Medulla oblongata (tissue), 1 donor: ENCODE measurements around the gene TTC38.
"Not testable (repeated sequence)": the region's sequence is repeated elsewhere in the genome, so short reads cannot be mapped to it uniquely, and the experiment has no call there.

Experiments
- DNase-seq: peaks from one replicate; pipeline ENCODE4 v3.0.0-alpha.2; 2015; ENCODE audit errors: extremely low spot score

The TTC38 gene

DNA sequence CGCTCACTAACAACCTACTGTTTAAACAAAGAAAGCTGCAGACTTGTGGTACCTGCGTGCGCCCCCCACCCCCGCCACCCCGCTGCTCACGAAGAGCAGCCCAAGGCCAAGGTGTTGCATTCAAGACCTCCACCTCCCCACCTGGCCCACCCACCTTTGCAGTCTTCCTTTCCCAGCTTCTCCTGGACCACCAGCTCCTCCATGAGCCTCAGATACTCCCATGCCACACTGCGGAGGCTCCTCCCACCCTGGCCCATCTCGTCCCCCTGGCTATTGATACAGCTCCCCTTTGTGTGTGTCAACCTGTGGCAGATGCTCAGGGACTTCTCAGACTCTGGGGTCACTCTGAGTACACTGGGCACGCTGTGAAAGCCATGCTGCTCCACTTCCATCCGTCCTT, 21.6 kb upstream of the TTC38 start:
- DNase-seq = no peak

DNA sequence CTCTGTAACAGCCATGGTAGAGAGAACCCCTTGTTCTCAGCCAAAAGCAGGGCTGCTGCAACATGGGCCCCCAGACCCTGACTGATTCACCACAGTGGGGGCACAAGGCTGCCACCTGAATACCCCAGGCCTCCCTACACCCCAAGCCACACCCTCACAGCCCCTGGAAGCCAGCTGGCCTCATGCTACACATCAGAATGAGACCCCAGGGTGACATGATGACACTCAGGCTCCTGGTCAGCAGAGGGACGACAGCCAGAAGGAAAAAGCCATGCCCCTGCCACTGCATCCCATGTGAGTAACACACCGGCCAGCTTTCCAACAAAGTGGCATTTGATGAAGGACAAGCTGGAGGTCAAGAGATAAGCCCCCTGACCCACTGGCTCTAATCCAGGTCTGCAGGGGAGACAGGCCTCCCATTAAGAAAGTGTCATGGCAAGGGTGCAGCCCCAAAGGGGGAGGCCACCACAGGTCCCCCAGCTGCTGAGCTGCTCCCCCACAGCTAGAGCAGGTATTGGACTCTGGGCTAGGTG, 20.3 kb upstream of the TTC38 start:
- no peak for DNase-seq

DNA sequence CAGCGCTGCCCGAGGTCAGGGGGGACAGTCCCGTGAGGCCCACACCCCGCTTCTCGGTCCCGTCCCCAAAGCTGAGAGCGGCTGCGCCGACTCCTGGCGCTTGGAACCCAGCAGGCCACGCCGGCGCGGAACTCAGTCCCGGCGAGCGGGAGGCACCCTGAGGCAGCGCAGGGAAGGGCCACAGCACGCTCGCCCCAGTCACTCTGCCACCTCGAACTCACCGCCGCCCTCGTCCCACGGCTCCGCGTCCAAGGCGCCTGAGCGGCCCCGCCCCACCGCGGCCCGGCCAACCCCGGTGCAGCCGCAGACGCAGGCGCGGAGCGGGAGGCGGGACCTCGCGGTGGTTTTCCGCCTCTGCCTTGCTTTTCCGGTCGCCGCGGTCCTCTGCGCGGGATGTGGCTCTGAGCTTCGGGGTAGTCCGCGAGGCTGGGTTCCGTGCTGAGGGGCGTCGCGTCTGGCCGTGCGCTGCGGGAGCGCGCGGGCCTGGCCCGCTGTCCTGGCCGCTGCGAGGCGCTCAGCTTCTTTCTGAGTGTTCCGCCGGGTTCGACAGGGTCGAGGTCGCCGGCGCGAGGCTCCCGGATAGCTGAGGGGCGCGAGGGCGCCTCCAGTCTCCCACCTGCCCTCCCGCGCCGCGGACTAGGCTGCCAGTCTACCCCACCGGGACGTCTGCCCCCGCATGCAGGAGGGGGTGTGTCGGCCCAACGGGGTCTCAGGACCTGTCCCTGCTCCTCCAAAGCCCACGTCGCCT, 17.6 kb upstream of the TTC38 start, which contains the start of gene CDPF1:
Gene CDPF1, minus strand, starts transcription at position 259 of the 748 bp plus-strand sequence. CDS start 2,009 bp downstream, outside the sequence.
- peak; percentile 91 for DNase-seq

DNA sequence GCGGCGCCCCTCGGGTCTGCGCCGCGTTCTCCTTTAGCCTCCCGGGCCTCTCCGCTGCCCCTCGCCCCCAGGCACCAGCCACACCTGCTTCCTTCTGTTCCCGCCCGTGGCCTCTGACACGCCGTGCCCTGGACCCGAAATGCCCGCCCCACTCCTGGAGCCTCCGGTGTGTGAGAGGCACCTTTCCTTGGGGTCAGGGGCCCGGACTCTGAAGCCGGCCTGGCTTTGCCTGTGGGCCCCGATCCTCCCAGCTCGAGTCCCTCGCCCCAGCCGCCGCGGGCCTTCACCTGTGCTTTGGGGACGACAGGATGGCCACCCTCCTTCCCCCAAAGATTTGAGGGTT, 17.1 kb upstream of the TTC38 start:
- no peak for DNase-seq

DNA sequence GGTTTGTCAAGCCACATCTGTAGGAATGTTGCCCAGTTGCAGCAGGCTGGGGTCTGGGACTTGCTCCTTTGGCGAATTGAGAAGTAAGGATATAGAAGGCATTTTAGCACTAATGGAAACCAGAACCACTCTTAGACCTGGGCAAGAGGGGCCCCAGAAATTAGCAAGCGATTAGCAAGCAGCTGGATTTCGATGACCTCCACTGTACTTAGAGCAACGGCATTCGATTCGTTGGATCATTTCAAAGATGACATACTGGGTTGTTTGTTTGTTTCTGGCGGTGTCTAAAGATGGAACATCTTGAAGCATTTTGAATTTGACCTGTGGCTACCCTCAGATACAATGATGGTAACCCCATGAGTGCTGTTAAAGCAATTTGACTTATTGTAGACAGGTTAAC, 16.5 kb upstream of the TTC38 start:
- DNase-seq = no peak

DNA sequence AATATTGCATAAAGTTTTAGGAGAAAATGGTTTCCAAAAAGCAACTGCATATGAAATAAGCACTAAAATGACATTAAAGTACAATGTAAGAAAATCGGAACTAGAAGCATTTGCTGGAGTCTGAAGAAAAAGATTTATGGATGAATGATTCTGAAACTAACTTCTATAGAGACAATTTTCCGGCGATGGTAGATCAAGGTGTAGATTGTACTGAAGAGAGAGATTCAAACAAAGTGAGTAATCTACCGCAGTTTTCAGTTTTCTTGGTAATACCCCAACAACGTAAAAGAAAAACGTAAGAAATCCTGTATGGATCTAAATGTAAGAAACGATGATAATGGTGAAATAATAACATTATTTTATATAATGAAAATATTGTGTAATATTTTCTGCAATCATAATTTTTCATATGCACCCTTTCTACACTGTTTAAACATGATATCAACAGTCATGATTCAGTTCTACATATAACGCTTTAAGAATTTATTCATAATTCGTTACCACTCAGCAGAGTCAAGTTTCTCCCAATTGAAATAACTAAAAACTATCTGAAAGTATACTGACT, 15.9 kb upstream of the TTC38 start:
- DNase-seq = no peak

DNA sequence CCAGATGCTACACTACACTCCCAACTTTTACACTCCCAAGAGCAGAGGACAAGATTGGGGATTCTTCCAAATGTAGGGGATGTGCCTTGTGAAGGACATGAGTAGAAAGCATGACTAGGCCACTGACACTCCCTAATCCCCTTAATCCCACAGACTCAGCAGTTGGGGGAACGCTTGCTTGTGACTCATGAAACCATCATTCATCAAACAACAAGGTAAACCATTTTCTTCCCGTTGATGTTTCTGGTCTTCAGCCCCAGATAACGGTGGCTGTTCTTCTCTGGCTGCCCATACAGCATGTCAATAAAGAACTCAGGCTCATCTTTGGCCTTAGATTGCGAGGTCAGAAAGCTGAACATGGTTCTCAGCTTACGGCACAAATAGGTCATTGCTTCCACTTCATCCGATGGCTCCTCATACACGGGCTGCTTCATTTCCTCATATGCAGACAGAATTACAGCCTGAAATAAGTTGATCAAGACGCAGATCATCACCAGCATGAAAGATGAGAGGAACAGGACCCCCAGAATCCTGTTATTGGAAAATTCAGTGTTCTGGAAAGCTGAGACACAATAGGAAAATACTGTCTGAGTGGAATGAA, 11.3 kb upstream of the TTC38 start:
- DNase-seq = no peak

DNA sequence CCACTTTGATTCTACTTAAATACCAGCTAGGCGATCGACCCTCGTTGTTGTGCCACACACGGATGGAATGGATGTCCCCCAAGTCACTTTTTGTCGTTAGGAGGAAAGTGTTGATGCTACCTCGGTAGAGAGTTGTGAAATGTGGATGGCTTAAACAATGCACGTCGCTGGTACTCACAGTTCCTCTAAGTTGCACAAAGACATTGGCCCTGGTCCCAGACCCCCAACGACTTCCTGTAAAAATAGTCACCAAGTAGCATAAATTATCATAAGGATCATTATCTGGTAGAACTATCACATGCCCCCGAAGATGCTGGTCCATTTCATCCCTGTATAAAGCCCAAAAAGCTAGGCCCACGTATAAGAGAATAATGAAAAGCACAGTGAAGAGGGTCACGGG, 8.4 kb upstream of the TTC38 start:
- no peak for DNase-seq

DNA sequence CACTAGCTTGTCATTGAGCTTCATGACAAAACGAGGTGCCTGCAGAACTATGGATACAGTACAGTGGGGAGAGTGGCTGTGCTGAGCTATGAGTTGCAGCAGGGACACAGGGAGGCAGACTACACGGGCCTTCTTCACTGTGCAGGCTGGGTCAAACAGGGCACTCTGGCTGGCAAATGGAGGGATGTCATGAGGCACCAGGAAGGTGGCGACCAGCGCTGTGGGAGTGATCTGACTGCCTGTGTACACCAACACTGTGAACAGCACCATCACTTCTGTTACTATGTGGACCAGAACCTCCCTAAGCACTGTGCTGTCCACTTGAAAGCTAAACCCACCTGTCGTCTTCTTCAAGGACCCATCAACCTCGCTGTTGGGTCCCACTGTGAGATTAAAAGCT, 7.8 kb upstream of the TTC38 start:
- DNase-seq = no peak

DNA sequence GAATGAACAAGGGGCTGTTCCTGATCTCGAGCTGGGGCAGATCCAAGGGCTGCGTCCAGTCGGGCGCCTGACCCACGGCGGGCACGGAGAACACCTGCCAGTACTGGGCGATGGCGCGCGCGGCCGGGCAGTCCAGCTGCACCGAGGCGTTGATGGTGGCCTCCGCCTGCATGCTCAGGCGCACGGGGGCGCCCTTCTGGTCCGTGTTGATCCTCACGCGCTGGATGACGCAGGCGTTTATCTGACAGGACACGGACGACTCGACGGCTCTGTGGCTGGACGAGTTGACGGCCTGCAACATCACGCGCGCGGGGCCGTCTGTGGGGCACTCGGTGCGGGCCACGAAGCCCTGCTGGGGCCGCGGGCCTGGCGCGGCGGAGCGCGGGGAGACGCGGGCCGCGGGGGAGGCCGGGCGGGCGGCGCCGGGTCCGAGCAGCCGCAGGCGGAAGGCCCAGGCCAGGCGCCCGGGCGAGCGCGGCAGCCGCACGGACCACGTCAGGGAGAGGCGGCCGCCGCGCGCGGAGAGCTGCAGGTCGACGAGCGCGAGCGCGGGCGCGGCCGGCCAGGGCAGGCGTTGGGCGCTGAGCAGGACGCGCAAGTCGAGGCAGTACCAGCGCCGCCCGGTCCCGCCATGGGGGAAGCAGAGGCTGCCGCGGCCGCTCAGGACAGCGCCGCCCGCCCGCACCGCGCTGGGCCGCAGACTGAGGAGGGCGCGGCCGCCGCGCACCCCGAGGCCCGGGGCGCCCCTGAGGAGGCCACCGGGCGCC, 5.2 kb upstream of the TTC38 start:
- peak; percentile 35 for DNase-seq

DNA sequence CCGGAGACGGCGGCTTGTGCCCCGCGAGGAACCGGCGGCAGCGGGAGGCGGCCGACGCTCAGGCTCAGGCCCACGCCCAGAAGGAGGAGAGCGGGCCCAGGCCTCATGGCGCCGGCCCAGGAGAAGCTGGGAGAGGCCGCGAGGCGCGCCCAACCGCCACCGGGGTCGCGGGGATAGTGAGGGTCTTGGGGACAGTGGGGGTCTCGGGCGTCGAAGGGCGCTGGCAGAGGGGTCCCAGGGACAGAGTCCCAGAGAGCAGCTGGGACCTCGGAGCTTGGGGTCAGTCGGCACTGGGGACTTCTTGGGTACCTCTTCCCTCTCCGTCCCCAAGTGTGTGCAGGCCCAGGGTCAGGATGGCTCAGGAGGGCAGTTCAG, 4.6 kb upstream of the TTC38 start, which contains the start of gene PKDREJ:
Gene PKDREJ, minus strand, starts transcription at position 128 of the 375 bp plus-strand sequence. Its CDS starts 21 bp downstream, at position 107.
- DNase-seq = no peak

DNA sequence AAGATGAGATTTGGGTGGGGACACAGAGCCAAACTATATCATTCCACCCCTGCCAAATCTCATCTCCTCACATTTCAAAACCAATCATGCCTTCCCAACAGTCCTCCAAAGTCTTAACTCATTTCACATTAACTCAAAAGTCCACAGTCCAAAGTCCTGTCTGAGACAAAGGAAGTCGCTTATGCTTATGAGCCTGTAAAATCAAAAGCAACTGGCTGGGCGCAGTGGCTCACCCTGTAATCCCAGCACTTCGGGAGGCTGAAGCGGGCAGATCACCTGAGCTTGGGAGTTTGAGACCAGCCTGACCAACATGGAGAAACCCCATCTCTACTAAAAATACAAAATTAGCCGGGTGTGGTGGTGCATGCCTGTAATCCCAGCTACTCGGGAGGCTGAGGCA, 3.3 kb upstream of the TTC38 start:
- DNase-seq = not testable (repeated sequence)

DNA sequence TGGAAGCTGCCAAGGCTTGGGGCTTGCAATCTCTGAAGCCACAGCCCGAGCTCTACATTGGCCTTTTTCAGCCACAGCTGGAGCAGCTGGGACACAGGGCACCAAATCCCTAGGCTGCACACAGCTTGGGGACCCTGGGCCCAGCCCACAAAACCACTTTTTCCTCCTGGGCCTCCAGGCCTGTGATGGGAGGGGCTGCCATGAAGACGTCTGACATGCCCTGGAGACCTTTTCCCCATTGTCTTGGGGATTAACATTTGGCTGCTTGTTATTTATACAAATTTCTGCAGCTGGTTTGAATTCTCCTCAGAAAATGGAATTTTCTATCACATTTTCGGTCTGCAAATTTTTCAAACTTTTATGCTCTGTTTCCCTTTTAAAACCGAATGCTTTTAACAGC, 2.2 kb upstream of the TTC38 start:
- DNase-seq = not testable (repeated sequence)

DNA sequence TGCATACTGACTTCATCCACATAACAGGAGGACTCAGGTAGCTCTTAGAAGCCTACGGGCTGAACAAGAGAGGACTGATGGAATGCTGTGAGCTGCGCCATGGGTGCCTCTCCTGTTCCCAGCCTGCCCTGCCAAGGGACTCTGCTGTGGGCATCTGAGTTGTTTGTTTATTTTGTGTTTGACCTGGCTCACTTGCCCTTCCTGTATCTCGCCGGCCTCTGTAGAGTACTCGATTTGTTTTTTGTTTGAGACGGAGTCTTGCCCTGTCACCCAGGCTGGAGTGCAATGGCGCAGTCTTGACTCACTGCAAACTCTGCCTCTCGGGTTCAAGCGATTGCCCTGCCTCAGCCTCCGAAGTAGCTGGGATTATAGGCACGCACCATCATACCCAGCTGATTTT, 1.8 kb downstream of the TTC38 start:
- DNase-seq = no peak

DNA sequence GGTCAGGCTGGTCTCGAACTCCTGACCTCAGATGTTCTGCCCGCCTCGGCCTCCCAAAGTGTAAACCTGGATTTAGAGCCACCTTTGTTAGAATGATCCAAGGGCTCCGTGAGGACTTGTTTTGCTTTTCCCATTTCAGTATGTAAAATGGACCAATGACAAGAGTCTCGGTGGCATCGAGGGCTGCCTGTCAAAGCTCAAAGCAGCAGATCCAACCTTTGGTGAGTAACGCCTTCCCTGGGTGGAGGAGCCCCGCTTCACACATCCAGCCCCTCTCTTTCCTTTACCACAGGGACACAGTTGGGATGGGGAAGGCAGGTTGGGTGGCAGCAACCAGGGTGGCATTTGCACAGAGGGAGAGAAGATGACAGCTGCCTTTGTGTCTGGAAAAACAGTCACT, 4.4 kb downstream of the TTC38 start:
- DNase-seq = no peak

DNA sequence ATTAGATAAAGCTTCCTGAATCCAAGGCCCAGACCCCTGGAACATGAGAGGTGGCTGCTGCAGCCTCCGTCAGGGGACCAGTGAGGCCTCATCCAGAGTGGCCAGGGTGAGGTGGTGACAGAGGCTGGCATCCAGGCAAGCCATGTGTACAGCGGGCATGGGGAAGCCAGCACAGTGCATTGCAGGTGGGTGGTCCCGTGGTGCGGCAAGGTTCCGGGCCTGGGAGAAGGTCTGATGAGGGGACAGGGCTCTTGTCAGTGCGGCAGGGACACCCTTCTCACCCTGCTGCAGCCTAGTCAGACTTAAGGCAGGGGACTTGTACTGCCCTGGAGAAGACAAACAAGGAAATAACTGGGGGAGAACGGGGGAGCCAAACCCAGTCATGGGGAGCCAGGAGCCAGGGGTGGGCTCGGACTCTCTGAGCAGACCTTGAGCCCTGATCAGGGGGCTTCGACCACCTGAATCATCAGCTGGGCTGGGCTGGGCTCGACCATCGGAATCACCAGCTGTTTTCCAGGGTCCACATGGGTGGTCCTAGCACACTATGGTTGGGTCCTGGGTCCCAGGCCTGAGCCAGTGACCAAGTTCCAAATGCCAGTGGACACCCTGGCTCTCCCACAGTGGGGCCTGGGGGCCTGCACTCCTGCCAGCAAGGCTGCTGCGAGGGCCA, 5.1 kb downstream of the TTC38 start:
- DNase-seq = no peak

DNA sequence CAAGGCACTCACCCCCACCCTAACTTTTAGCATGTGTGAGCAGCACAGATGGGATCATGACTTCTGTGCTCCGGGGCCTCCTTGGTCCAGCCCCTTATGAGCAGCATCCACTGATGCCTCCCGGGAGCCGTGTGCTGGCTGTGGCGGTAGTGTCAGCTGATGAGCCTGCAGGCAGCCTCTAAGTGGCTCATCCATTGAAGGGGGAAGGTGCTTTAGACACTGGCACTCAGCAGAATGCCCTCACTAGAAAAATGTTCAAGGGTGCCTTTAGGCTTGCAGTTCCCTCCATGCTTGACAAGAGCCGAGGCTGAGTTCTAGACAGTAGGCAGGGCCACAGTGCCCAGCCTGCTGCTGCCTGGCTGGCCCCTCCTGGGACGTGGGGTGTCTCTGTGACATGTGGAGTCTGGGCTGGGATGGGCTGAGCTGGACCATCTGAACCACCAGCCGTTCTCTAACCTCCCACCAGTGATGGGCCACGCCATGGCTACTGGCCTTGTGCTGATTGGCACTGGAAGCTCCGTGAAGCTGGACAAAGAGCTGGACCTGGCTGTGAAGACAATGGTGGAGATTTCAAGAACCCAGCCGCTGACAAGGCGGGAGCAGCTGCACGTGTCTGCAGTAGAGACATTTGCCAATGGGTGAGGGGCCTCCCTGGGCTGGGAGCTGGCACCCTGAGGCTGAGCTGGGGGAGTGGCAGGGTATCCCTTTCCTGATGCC, 5.8 kb downstream of the TTC38 start:
- no peak for DNase-seq

DNA sequence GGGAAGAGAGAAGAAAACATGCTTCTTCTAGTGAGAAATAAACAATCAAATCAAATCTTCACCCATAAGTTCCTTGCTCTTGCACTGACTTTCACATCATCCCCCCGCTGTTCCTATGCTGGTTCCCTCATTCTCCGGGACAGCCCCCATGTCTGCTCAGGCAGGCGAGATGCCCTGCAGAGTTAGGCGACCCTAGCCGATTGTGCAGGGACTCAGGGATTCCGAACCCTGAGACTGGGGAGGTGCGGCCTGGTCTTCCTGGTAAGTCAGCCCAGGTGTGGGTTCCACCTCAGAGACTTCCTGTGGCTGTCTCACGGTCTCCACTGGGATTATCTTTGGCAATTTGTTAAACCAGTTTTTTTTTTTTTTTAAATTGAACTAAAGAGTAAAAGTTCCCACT, 6.6 kb downstream of the TTC38 start:
- DNase-seq = no peak

DNA sequence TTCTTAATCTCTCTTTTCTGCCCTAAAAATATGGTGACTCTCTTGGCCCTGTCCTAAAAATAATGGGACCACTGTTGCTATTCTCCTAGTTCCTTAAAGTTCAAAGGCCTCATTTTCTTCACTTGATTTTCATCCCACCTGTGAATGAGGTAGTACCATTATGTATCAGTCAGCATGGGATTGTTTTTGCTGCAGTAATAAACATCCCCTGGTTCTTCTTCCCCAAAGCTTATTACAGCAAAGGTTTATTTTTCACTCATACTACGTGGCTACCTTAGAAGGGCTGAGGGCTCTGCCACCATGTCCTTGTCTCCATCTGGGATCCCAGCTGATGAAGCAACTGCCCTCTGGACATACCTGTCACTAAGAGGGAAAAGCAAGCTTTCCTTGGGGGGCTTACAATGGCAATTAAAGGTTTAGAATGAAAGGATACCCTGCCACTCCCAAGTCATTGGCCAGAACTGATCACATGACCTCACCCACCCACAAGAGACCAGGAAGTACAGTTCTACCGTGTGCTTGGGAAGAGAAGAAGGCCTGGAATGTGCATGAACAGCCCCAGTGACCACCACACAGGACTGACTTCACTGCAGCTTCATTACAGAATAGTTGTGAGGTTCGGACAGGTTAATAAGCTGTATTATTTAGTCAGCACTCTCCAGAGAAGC, 7.8 kb downstream of the TTC38 start:
- DNase-seq = no peak

DNA sequence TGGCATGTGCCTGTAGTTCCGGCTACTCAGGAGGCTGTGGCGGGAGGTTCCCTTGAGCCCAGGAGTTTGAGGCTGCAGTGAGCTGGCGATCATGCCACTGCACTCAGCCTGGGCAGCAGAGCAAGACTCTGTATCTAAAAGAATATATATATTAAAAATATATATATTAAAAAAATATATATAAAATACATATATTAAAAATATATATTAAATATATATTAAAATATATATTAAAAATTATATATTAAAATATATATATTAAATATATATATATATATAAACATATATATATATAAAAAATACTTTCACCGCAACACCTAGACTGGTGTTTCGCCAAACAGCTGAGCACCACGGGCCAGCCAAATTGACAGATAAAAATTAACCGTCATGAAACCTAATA, 8.8 kb downstream of the TTC38 start:
- no peak for DNase-seq
